ENCODE results near the gene TMEM212. TPM values are rescaled to one million over a fixed set of nuclear protein-coding genes. Genes with fewer than 3 reads are reported as not detected.

The TMEM212 gene
- total and polyA plus RNA-seq, 7 donors = not detected

GRCh38 chr3:171836855-171837254, 6.3 kb upstream of the TMEM212 start:
- no peak for TF ChIP-seq CTCF (IDR thresholded peaks at IDR 0.05)
- 88 to 92% (median 90%) methylated on average over 3 of the region's 3 CpGs for WGBS, 3 donors
- H3K27ac ChIP-seq = no peak overlapping the region
- H3K4me1 ChIP-seq = peaks cover 17% of the 10 kb centered on the region
- no peak for ATAC-seq
- no peak for DNase-seq
- no peaks in the 10 kb centered on the region for H3K27me3 ChIP-seq (ENCODE audit: insufficient read depth in 3 of 3, low read length in 2 of 3)
- H3K4me3 ChIP-seq = no peak overlapping the region
- no peaks in the 10 kb centered on the region for H3K9me3 ChIP-seq
- intact Hi-C loops (cut with DNase I) = loop anchor here in 1 of 2 donors (10.0 kb wide), 1 partner anchor 192 kb away; no protein-coding TSS in a partner anchor
- no peaks in the 10 kb centered on the region for H3K36me3 ChIP-seq (ENCODE audit: insufficient read depth in 1 of 2, low read depth in 1 of 2)

- Histone ChIP-seq H3K9me3 (no peaks in the 10 kb centered on the region), H3K27ac (peak overlapping the region; percentile 36), H3K4me3 (no peak overlapping the region), H3K27me3 (ENCODE audit: insufficient read depth in 3 of 3, low read length in 2 of 3) (no peaks in the 10 kb centered on the region), H3K4me1 (peaks cover 17% of the 10 kb centered on the region), H3K36me3 (ENCODE audit: insufficient read depth in 1 of 2, low read depth in 1 of 2) (no peaks in the 10 kb centered on the region)
- intact Hi-C loops (cut with DNase I) = loop anchor here in 1 of 2 donors (10.0 kb wide), 1 partner anchor 193 kb away; no protein-coding TSS in a partner anchor
- DNase-seq = no peak
- no peak for TF ChIP-seq CTCF (IDR thresholded peaks at IDR 0.05)
- no peak for ATAC-seq
Observed at GRCh38 chr3:171837698-171838097, 5.5 kb upstream of the TMEM212 start.

- ATAC-seq = peak; percentile 20 to 66 (median 53)
- H3K27me3 ChIP-seq (ENCODE audit: insufficient read depth in 3 of 3, low read length in 2 of 3) = no peaks in the 10 kb centered on the region
- intact Hi-C loops (cut with DNase I) = loop anchor here in 1 of 2 donors (10.0 kb wide), 1 partner anchor 193 kb away; no protein-coding TSS in a partner anchor
- H3K9me3 ChIP-seq = no peaks in the 10 kb centered on the region
- TF ChIP-seq CTCF (IDR thresholded peaks at IDR 0.05) = no peak
- peaks cover 17% of the 10 kb centered on the region for H3K4me1 ChIP-seq
- peak; percentile 34 to 77 for DNase-seq
- WGBS, 3 donors = 8 to 21% (median 13%) methylated on average over 6 of the region's 6 CpGs
- H3K27ac ChIP-seq = peak overlapping the region; percentile 36
- H3K4me3 ChIP-seq = no peak overlapping the region
- no peaks in the 10 kb centered on the region for H3K36me3 ChIP-seq (ENCODE audit: insufficient read depth in 1 of 2, low read depth in 1 of 2)
Observed at GRCh38 chr3:171838218-171838720, 4.9 kb upstream of the TMEM212 start.

GRCh38 chr3:171839270-171839669, 3.9 kb upstream of the TMEM212 start:
- no peak for DNase-seq
- no peak overlapping the region for H3K4me3 ChIP-seq
- no peaks in the 10 kb centered on the region for H3K36me3 ChIP-seq (ENCODE audit: insufficient read depth in 1 of 2, low read depth in 1 of 2)
- intact Hi-C loops (cut with DNase I) = loop anchor here in 1 of 2 donors (10.0 kb wide), 1 partner anchor 194 kb away; no protein-coding TSS in a partner anchor
- no peak for TF ChIP-seq CTCF (IDR thresholded peaks at IDR 0.05)
- ATAC-seq = no peak
- no peaks in the 10 kb centered on the region for H3K27me3 ChIP-seq (ENCODE audit: insufficient read depth in 3 of 3, low read length in 2 of 3)
- WGBS, 3 donors = 95 to 96% (median 95%) methylated on average over 2 of the region's 2 CpGs
- H3K9me3 ChIP-seq = no peaks in the 10 kb centered on the region
- H3K27ac ChIP-seq = no peak overlapping the region
- peaks cover 12% of the 10 kb centered on the region for H3K4me1 ChIP-seq

- Histone ChIP-seq H3K36me3 (ENCODE audit: insufficient read depth in 1 of 2, low read depth in 1 of 2) (no peaks in the 10 kb centered on the region), H3K9me3 (no peaks in the 10 kb centered on the region), H3K27ac (no peak overlapping the region), H3K4me1 (peaks cover under 1% of the 10 kb centered on the region), H3K27me3 (ENCODE audit: insufficient read depth in 3 of 3, low read length in 2 of 3) (no peaks in the 10 kb centered on the region), H3K4me3 (no peak overlapping the region)
- WGBS, 3 donors = 80 to 100% (median 97%) methylated on average over 2 of the region's 2 CpGs
- intact Hi-C loops (cut with DNase I) = no loop called here
- DNase-seq = no peak
- no peak for ATAC-seq
- TF ChIP-seq CTCF (IDR thresholded peaks at IDR 0.05) = no peak
Observed at GRCh38 chr3:171840445-171840810, 2.7 kb upstream of the TMEM212 start.

All from psoas muscle (tissue), 8 donors.